Hepatocyte (in vitro differentiated cells): ENCODE results near the gene SIRT1.

Source experiments
- CTCF ChIP-seq: fragments of 200-600 bp; sonication (generic); IDR thresholded peaks from 2 replicates; pipeline ENCODE4 v1.5.1; 2016; ENCODE audit warnings: antibody characterized with exemption, mild to moderate bottlenecking; ENCODE audit not compliant: poor library complexity
- EZH2 ChIP-seq: fragments of 200-600 bp; sonication (generic); IDR thresholded peaks from 2 replicates; pipeline ENCODE4 v1.6.1; 2016; ENCODE audit warnings: antibody characterized with exemption, mild to moderate bottlenecking, borderline replicate concordance

GRCh38 chr10:67878133-67878532 lies 6.3 kb upstream of the SIRT1 start:
- TF ChIP-seq CTCF (no peak), EZH2 (no peak)
